DMS153 treated with DMSO at 0.1 percent for 48 hours (cell line): ENCODE measurements around the gene CFAP46.
"Not testable (repeated sequence)": the region's sequence is repeated elsewhere in the genome, so short reads cannot be mapped to it uniquely, and the experiment has no call there.

ENCODE experiments used
- DNase-seq: peaks from one replicate; lab custom pipeline; 2025; ENCODE audit not compliant: unreplicated experiment; lab: John Stamatoyannopoulos, UW

The CFAP46 gene

DNA sequence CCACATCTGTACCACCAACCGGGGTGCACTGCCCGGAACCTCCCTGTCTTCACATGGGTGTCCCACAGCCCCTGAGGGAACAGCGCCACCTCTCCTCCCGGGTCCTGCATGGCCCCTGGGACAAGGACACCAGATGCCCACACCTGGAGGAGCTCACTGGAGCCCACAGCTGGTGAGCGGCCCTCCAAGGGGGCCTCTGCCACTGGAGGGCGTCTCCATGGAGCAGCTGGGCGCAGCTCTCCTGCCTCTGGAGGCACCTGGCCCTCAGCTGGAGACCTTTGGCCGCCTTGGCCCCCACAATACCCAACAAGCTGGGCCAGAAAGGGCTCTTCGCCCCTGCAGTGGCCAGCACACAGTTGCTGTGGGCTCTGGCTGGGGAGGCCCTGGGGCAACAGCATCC lies 149.2 kb downstream of the CFAP46 start:
- no peak for DNase-seq

DNA sequence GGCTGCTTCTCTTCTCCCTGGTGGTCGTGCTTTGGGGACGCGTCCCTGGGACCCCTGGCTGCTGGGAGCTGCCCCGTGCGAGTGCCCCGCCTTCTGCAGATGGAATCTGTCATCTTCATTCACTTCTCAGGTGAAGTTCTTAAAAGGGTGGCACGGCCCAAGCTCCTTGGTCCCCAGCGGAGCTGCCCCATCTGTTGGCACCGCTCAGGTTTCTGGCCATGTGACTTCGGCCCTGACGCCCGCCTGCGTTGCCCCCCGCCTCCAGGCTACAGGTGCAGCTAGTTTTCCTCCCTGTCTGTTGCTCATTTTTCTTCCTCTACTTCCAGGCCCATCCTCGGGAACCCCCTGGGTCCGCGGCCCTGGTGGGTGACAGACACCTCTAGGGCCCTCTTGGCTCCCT lies 149.6 kb downstream of the CFAP46 start:
- DNase-seq = no peak

GRCh38 chr10:132792099-132792498 lies 150.3 kb downstream of the CFAP46 start:
- DNase-seq = not testable (repeated sequence)

GRCh38 chr10:132790934-132791829 lies 151.2 kb downstream of the CFAP46 start:
- DNase-seq = no peak

GRCh38 chr10:132790470-132790869 lies 151.9 kb downstream of the CFAP46 start:
- no peak for DNase-seq

GRCh38 chr10:132789659-132790148 lies 152.7 kb downstream of the CFAP46 start:
- no peak for DNase-seq

- DNase-seq = no peak
Measured at GRCh38 chr10:132788831-132789219, 153.5 kb downstream of the CFAP46 start.

- no peak for DNase-seq
Measured at GRCh38 chr10:132788180-132788830, 154.1 kb downstream of the CFAP46 start.

DNA sequence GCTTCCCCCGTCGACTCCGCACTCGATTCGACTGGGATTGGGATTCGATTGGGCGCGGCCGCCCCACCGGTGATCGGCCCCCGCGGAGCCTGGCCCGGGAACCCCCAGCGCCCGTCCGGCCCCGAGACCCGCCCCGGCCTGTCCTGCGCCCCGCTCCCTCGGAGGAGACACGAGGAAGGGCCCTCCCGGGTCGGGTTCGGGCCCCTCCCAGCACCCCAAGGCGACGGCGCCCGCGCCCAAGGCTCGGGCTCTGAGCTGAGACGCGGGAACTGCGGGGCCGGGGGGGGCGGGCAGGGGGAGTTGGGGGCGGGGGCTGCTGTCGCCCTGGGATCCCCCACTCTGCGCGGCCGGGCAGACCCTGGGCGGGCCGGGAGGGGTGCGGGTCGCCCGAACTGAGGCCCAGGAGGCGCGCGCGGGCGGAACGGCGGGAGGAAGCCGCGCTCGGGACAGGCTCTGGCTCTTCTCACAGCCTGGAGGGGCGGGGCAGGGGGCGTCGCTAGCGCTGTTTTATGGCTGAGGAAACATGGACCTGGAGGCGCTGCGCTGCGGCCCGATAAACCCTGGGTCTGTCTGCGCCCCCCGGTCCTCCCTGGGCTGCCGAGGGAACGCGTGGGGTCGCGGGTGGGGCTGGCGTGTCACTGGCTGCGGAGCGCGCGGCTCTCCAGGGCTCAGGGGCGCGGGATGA lies 154.7 kb downstream of the CFAP46 start:
- DNase-seq = no peak

DNA sequence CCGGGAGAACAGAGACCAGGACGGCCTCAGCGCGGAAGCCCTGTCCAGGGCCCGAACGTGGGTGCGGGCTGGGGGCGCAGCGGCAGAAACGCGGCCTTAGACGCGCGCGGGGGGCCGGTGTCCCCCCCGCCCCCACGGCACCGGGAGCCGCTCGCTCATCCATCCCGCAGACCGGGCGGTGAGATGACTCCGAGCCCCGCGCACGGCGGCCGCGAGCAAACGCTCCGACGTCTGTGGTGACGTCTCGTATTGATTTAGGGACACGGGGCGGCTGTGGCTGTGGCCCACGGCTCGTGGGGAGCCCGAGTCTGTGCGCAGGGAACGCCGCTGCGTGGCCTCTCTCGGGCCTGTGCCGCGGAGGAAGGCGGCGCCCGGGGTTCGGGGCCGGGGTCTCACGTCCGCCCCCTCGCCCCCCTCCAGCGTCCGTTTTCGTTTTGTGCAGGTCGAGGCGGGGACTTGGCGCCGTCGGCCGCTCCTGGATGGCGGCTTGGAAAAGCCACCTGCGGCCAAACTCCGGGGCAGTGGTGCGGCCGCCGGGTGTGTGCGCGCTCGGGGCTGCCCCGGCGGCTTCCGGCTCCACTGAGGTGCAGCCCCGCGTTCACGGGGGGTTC lies 155.4 kb downstream of the CFAP46 start:
- DNase-seq = no peak

DNA sequence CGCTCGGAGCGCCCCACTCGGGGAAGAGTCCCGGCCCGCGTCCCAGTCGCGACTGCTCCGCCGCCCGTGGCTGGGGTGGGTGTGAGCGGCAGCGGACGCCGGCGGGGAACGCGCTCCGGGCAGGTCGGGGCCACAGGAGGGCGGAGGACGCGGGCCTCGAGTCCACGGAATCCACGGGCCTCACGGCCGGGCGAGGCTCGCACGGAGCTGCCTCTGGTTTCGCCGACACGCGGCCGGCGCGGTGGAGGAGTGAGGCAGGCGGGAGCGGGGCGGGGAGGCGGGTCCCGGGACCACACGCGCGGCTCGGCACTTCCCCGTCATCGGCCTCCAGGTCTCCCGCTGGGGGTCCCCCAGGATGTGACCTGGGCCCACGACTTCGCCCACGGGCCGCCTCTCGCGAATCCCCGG lies 155.9 kb downstream of the CFAP46 start:
- DNase-seq = no peak

DNA sequence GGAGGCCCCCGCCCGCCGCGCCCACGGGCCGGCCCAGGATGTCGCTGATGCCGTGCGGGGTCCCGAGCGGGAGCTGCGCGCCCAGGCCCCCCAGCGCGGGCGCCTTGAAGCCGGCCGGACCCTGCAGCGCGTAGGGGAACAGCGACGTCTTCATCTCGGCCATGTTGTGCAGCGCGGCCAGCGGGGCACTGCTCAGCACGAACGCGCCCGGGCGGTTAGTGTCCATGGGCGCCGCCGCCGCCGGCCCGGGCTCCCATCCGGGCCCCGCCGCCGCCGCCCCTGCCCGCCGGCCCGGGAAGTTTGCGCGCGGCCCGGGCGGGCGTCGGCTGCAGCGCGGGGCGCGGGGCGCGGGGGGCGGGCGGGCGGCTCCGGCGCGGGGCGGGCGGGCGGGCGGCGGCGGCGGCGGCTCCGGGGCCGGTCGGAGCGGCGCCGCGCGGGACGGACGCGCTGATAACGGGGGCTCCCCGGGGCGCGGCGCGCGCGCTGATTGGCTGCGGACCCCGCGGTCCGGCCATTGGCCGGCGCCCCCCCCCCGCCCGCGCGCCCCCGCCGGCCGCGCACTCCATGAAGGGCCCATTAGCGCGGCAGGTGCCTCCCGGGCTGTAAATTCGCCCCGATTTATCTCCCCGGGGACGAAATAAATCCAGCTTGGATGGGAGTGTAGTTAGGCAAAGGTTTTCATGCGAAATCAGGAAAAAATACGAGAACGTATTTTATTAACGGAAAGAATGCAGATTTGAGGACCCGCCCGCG lies 156.5 kb downstream of the CFAP46 start, which contains the start of gene NKX6-2:
TSS of gene NKX6-2 (minus strand) at position 425 of the 753 bp plus-strand sequence. CDS start at position 226, 199 bp downstream.
- DNase-seq = no peak

GRCh38 chr10:132784866-132785722 lies 157.3 kb downstream of the CFAP46 start:
- no peak for DNase-seq

GRCh38 chr10:132783940-132784865 lies 158.2 kb downstream of the CFAP46 start:
- no peak for DNase-seq

GRCh38 chr10:132783165-132783939 lies 159.0 kb downstream of the CFAP46 start:
- DNase-seq = no peak

DNA sequence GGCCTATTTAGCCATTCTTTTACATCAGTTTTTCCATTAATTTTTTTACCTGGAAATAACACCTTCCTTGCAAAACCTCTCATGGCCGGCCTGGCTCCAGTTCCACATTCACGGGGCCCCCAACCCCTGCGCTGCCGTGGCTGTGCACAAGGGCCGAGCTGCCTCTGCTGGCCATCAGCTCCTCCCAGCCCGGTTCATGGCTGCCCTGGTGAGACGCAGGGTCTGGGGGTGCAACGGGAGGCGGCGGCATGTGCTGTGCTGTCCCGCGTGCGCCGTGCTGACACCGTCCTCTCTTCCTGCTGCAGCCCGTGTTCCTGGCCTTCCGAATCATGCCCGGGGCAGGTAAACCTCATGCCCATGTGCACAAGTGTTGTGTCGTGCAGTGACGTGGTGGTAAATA lies 160.8 kb downstream of the CFAP46 start:
- no peak for DNase-seq

GRCh38 chr10:132780356-132780755 lies 162.0 kb downstream of the CFAP46 start:
- no peak for DNase-seq
